GM12878 (cell line): Measurements from ENCODE around the gene DKK3. TPM values are rescaled to one million over a fixed set of nuclear protein-coding genes. Genes with fewer than 3 reads are reported as not detected.

ENCODE experiments used
- ATAC-seq: fragments of 200-7000 bp; cut with Tn5 transposase; 3 replicates; pipeline ENCODE4 v1.9.1; 2020; ENCODE audit warnings: mild to moderate bottlenecking, moderate library complexity
- BruUV-seq: library from RNA; stranded (reverse); fragments of 400-500 nt; replicated peaks from 2 replicates; lab custom pipeline; 2021; lab: Mats Ljungman, UMichigan
- CTCF ChIA-PET: fragments of 300-600 bp; sonication (Branson Sonifier 250); formaldehyde crosslinking; extraction: SDS; loops from one replicate; lab custom pipeline; 2021; ENCODE audit warnings: inconsistent platforms; lab: Yijun Ruan, JAX
- POLR2A ChIA-PET: fragments of 350-600 bp; formaldehyde crosslinking; extraction: SDS; loops from one replicate; lab custom pipeline; 2021; ENCODE audit warnings: inconsistent platforms; lab: Charles Lee
- RAD21 ChIA-PET: fragments of 300-600 bp; sonication (Branson Sonifier 250); formaldehyde crosslinking; loops from one replicate; lab custom pipeline; 2023; ENCODE audit warnings: antibody characterized with exemption; ENCODE audit not compliant: unreplicated experiment; lab: Charles Lee
- SMC1A ChIA-PET: fragments of 300-600 bp; sonication (Branson Sonifier 250); formaldehyde crosslinking; loops from one replicate; lab custom pipeline; 2023; ENCODE audit not compliant: unreplicated experiment, uncharacterized antibody; lab: Charles Lee
- DNase-seq: peaks from one replicate; pipeline ENCODE4 v3.0.0-alpha.2; 2011; ENCODE audit warnings: low read depth, low spot score
- FAIRE-seq: peaks from 3 replicates; lab custom pipeline; 2011; peaks lifted over from hg19 to GRCh38; lab: Jason Lieb, UNC
- H2AFZ ChIP-seq: 2 replicates; pipeline ENCODE4 v1.6.0; 2011; ENCODE audit warnings: low read depth, low read length, control low read depth; ENCODE audit not compliant: control insufficient read depth
- H3K27ac ChIP-seq: 2 replicates; pipeline ENCODE4 v1.5.1; 2011; ENCODE audit warnings: control low read depth; ENCODE audit not compliant: control insufficient read depth, insufficient read depth
- H3K27me3 ChIP-seq, 2 experiments: replicated peaks in 1 of 2; 2 replicates each; pipeline versions ENCODE4 v1.6.0 to v1.6.1; 2011; ENCODE audit warnings: low read length in 1 of 2; ENCODE audit not compliant: control insufficient read depth in 2 of 2, insufficient read depth in 2 of 2
- H3K36me3 ChIP-seq, 2 experiments: 2 replicates each; pipeline ENCODE4 v1.5.1; 2011; ENCODE audit warnings: low read length in 1 of 2; ENCODE audit not compliant: control insufficient read depth in 2 of 2, insufficient read depth in 2 of 2
- H3K4me1 ChIP-seq: 2 replicates; pipeline ENCODE4 v1.6.1; 2011; ENCODE audit warnings: mild to moderate bottlenecking, low read length, moderate library complexity, mixed read lengths; ENCODE audit not compliant: control insufficient read depth, insufficient read depth
- H3K4me2 ChIP-seq: 2 replicates; pipeline ENCODE4 v1.6.0; 2011; ENCODE audit warnings: control low read depth; ENCODE audit not compliant: control insufficient read depth, insufficient read depth
- H3K4me3 ChIP-seq: fragments of 200-600 bp; sonication (generic); 2 replicates; pipeline ENCODE4 v1.5.1; 2016
- H3K79me2 ChIP-seq: 2 replicates; pipeline ENCODE4 v1.6.0; 2011; ENCODE audit warnings: low read length; ENCODE audit not compliant: control insufficient read depth, insufficient read depth
- H3K9ac ChIP-seq: 2 replicates; pipeline ENCODE4 v1.8.0; 2011; ENCODE audit warnings: low read length, control low read depth, mixed read lengths; ENCODE audit not compliant: control insufficient read depth, insufficient read depth
- H3K9me3 ChIP-seq: replicated peaks from 3 replicates; pipeline ENCODE4 v1.5.1; 2011; ENCODE audit warnings: mild to moderate bottlenecking, low read length; ENCODE audit not compliant: control insufficient read depth, insufficient read depth
- H4K20me1 ChIP-seq: 2 replicates; pipeline ENCODE4 v1.6.0; 2011; ENCODE audit not compliant: control insufficient read depth, insufficient read depth
- BACH1 ChIP-seq: fragments of 450-650 bp; IDR thresholded peaks from 2 replicates; pipeline ENCODE4 v1.6.1; 2017; ENCODE audit warnings: mild to moderate bottlenecking, borderline replicate concordance
- HDGF ChIP-seq: fragments of 450-650 bp; IDR thresholded peaks from 2 replicates; pipeline ENCODE4 v1.6.1; 2016; ENCODE audit warnings: antibody characterized with exemption
- IKZF1 ChIP-seq: fragments of 450-650 bp; conservative IDR thresholded peaks from 2 replicates; pipeline ENCODE4 v1.6.1; 2017; ENCODE audit warnings: antibody characterized with exemption, mild to moderate bottlenecking
- IRF4 ChIP-seq: IDR thresholded peaks from 2 replicates; pipeline ENCODE4 v1.6.1; 2011; ENCODE audit warnings: low read depth, low read length
- JUNB ChIP-seq: IDR thresholded peaks from 2 replicates; pipeline ENCODE4 v1.6.1; 2016; ENCODE audit warnings: antibody characterized with exemption, mild to moderate bottlenecking
- KLF5 ChIP-seq: fragments of 450-650 bp; IDR thresholded peaks from 2 replicates; pipeline ENCODE4 v1.6.1; 2014; ENCODE audit warnings: mild to moderate bottlenecking; ENCODE audit not compliant: partially characterized antibody
- NBN ChIP-seq: fragments of 450-650 bp; IDR thresholded peaks from 2 replicates; pipeline ENCODE4 v1.6.1; 2016
- NKRF ChIP-seq: fragments of 450-650 bp; conservative IDR thresholded peaks from 2 replicates; pipeline ENCODE4 v1.6.1; 2017; ENCODE audit warnings: mild to moderate bottlenecking, moderate library complexity
- NR2C2 ChIP-seq: IDR thresholded peaks from 2 replicates; pipeline ENCODE4 v1.6.1; 2011; ENCODE audit warnings: borderline replicate concordance, low read depth; ENCODE audit not compliant: control insufficient read depth, insufficient read length
- PML ChIP-seq: IDR thresholded peaks from 2 replicates; pipeline ENCODE4 v1.6.1; 2012; ENCODE audit warnings: low read length, inconsistent platforms
- RBBP5 ChIP-seq: fragments of 200-600 bp; sonication (generic); conservative IDR thresholded peaks from 2 replicates; pipeline ENCODE4 v1.6.1; 2016
- SMAD5 ChIP-seq: IDR thresholded peaks from 2 replicates; pipeline ENCODE4 v1.6.1; 2016; ENCODE audit warnings: antibody characterized with exemption, low read depth
- STAT3 ChIP-seq: IDR thresholded peaks from 2 replicates; pipeline ENCODE4 v1.6.1; 2011; ENCODE audit warnings: low read depth, low read length, improper control_type of control experiment
- ZNF217 ChIP-seq: fragments of 450-650 bp; IDR thresholded peaks from 2 replicates; pipeline ENCODE4 v1.6.1; 2017; ENCODE audit warnings: antibody characterized with exemption, mild to moderate bottlenecking
- ZNF384 ChIP-seq: IDR thresholded peaks from 2 replicates; pipeline ENCODE4 v1.6.1; 2012; ENCODE audit warnings: low read depth, mild to moderate bottlenecking, low read length, improper control_type of control experiment, borderline replicate concordance
- ZSCAN29 ChIP-seq: fragments of 450-650 bp; IDR thresholded peaks from 2 replicates; pipeline ENCODE4 v1.6.1; 2017; ENCODE audit warnings: mild to moderate bottlenecking, moderate library complexity
- WGBS: methylation state at CpG from one replicate; pipeline ENCODE4 v1.1.6; 2016; ENCODE audit warnings: low lambda C conversion rate; ENCODE audit not compliant: insufficient replicate concordance, insufficient coverage; ENCODE audit errors: missing lambda C conversion rate; 5-methylcytosine and 5-hydroxymethylcytosine counted together
- in situ Hi-C: fragments of 300-500 bp; cut with MboI; formaldehyde crosslinking; loops from 9 replicates; pipeline ENCODE4 v1.14.3; 2018; ENCODE audit warnings: mixed read lengths
- intact Hi-C: fragments of 100-400 bp; cut with micrococcal nuclease; formaldehyde crosslinking; loops from one replicate; pipeline ENCODE4 v1.14.2; 2022; ENCODE audit not compliant: unreplicated experiment
- polyA plus RNA-seq, 11 experiments: library from polyadenylated mRNA; depleted of rRNA in 4 of 11; unstranded in 6 of 11; stranded (reverse) in 5 of 11; fragments of >200 nt; fragmentation: Nextera tagmentation in 4 of 11; fragmentation: Illumina TruSeq in 1 of 11; extraction: Ambion mirVana in 4 of 11; extraction: Trizol in 1 of 11; gene quantifications; 1 replicate in 1 of 11; 2 replicates in 10 of 11; pipeline versions ENCODE4 v1.2.1 to v1.2.3, GENCODE V29; 2011 to 2016; ENCODE audit warnings: inconsistent platforms in 2 of 11, missing spikeins in 2 of 11, low read depth in 1 of 11
- total RNA-seq, 4 experiments: library from RNA; depleted of rRNA in 3 of 4; stranded (reverse); fragments of >200 nt in 3 of 4; fragmentation: Illumina TruSeq in 1 of 4; extraction: Trizol in 1 of 4; gene quantifications; 2 replicates each; pipeline versions ENCODE4 v1.2.1 to v1.2.3, GENCODE V29; 2013 to 2021

Gene DKK3
- total and polyA plus RNA-seq, 10 of the 15 experiments (the other 5 are each of a cell fraction or from before 2014, with no cell fraction given): 0.07 to 0.16 (median 0.15) TPM; not detected in 7

GRCh38 chr11:12043959-12044791 lies 35.7 kb upstream of the DKK3 start (continued):
- no peak for TF ChIP-seq NR2C2
- TF ChIP-seq SMAD5: no peak

GRCh38 chr11:12043221-12043620 lies 34.8 kb upstream of the DKK3 start:
- no peak overlapping the region for H3K4me3 ChIP-seq
- SMC1A ChIA-PET: interaction anchor here (0.7 kb wide), 1 partner anchor 494 kb away, joined by 3 read pairs; no protein-coding TSS in a partner anchor
- WGBS: 47% methylated on average over 7 of the region's 7 CpGs
- no peak overlapping the region for H3K9ac ChIP-seq
- H3K27ac ChIP-seq: no peak overlapping the region
- H3K36me3 ChIP-seq: no peaks in the 10 kb centered on the region
- in situ Hi-C loops: no loop called here
- H3K9me3 ChIP-seq: no peaks in the 10 kb centered on the region; the same call in 2 of the 3 replicates
- intact Hi-C loops: no loop called here
- POLR2A ChIA-PET: no interaction called here
- H3K4me2 ChIP-seq: no peak overlapping the region
- RAD21 ChIA-PET: interaction anchor here (1.6 kb wide), 1 partner anchor 11 kb away, joined by 5 read pairs; no protein-coding TSS in a partner anchor
- no peak for ATAC-seq
- CTCF ChIA-PET: interaction anchor here (1.0 to 6.8 kb wide), 7 partner anchors 38 to 403 kb away, joined by 3 to 214 read pairs (median 4); no protein-coding TSS in a partner anchor
- H3K79me2 ChIP-seq: no peaks in the 10 kb centered on the region
- FAIRE-seq: no peak
- no peaks in the 10 kb centered on the region for H4K20me1 ChIP-seq
- no peaks in the 10 kb centered on the region for H3K4me1 ChIP-seq
- no peaks in the 10 kb centered on the region for H3K27me3 ChIP-seq
- no peak overlapping the region for H2AFZ ChIP-seq
- BruUV-seq: no TSS peak
- DNase-seq: no peak
- TF ChIP-seq BACH1 (no peak), JUNB (no peak), STAT3 (no peak), KLF5 (no peak), IRF4 (no peak), ZNF217 (no peak), ZSCAN29 (no peak), HDGF (no peak), ZNF384 (no peak), NKRF (no peak), IKZF1 (no peak), RBBP5 (no peak), SMAD5 (no peak), NBN (no peak), PML (no peak)
